Breast epithelium (tissue), 4 donors: Measurements from ENCODE around the gene TRPV4. TPM values are rescaled to one million over a fixed set of nuclear protein-coding genes. Genes with fewer than 3 reads are reported as not detected.

Experiments used
- DNase-seq, 2 donors: peaks; one replicate each; pipeline ENCODE4 v3.0.0-alpha.2; 2019; ENCODE audit warnings: low spot score in 2 of 2
- H3K27ac ChIP-seq, 2 donors: fragments of 200-600 bp; sonication (generic) in 1 of 2; one replicate each; pipeline ENCODE4 v1.5.1; 2016 to 2019; ENCODE audit warnings: mild to moderate bottlenecking in 1 of 2
- H3K27me3 ChIP-seq, 2 donors: fragments of 200-600 bp; sonication (generic) in 1 of 2; one replicate each; pipeline versions ENCODE4 v1.5.1 to v1.6.0; 2017 to 2019; ENCODE audit warnings: control low read depth in 1 of 2, mild to moderate bottlenecking in 1 of 2
- H3K36me3 ChIP-seq: fragments of 200-600 bp; one replicate; pipeline ENCODE4 v1.5.1; 2019
- H3K4me1 ChIP-seq, 2 donors: fragments of 200-600 bp; sonication (generic); one replicate each; pipeline ENCODE4 v1.5.1; 2016 to 2019; ENCODE audit warnings: control low read depth in 1 of 2
- H3K4me3 ChIP-seq, 3 donors: fragments of 200-600 bp; sonication (generic); 1 replicate in 2 of 3; 2 replicates in 1 of 3; pipeline ENCODE4 v1.5.1; 2016 to 2019; ENCODE audit warnings: mild to moderate bottlenecking in 3 of 3, moderate library complexity in 2 of 3
- H3K9me3 ChIP-seq, 2 donors: fragments of 200-600 bp; sonication (generic) in 1 of 2; one replicate each; pipeline ENCODE4 v1.5.1; 2016 to 2019; ENCODE audit warnings: control low read depth in 1 of 2
- CTCF ChIP-seq, 3 donors: fragments of 450-650 bp; IDR thresholded peaks; one replicate each; pipeline ENCODE4 v1.5.1; 2016 to 2017; ENCODE audit warnings: antibody characterized with exemption in 3 of 3, mild to moderate bottlenecking in 3 of 3, moderate library complexity in 3 of 3
- POLR2A ChIP-seq: fragments of 450-650 bp; IDR thresholded peaks from one replicate; pipeline ENCODE4 v1.6.1; 2016; ENCODE audit warnings: antibody characterized with exemption, mild to moderate bottlenecking, moderate library complexity
- POLR2AphosphoS5 ChIP-seq, 3 donors: sonication (generic); formaldehyde crosslinking; IDR thresholded peaks; one replicate each; pipeline ENCODE4 v1.6.1; 2017; ENCODE audit warnings: antibody characterized with exemption in 3 of 3
- intact Hi-C: fragments of 100-400 bp; cut with DNase I; formaldehyde crosslinking; loops from one replicate; pipeline ENCODE4 v1.15.1; 2023; ENCODE audit warnings: low total_unique reads
- total RNA-seq, 3 donors: library from RNA; depleted of rRNA; stranded (reverse); fragments of >200 nt; gene quantifications; one replicate each; pipeline ENCODE4 v1.1.0, GENCODE V29; 2016

TRPV4 gene
- total RNA-seq, 3 donors from 2014 or later: 0.64 to 6.4 (median 2.0) TPM

- intact Hi-C loops: no loop called here
- no peaks in the 10 kb centered on the region for H3K9me3 ChIP-seq
- H3K36me3 ChIP-seq: no peaks in the 10 kb centered on the region
- no peak for TF ChIP-seq CTCF (IDR thresholded peaks at IDR 0.05)
- no peak for TF ChIP-seq POLR2A
- no peak for TF ChIP-seq POLR2AphosphoS5 (IDR thresholded peaks at IDR 0.05)
- no peaks in the 10 kb centered on the region for H3K4me1 ChIP-seq
- no peaks in the 10 kb centered on the region for H3K27me3 ChIP-seq
- no peak overlapping the region for H3K4me3 ChIP-seq
- no peak for DNase-seq
- H3K27ac ChIP-seq: no peak overlapping the region
Measured at GRCh38 chr12:109741970-109742703, 91.1 kb downstream of the TRPV4 start.

- Histone ChIP-seq H3K27ac (no peak overlapping the region), H3K4me3 (no peak overlapping the region), H3K27me3 (no peaks in the 10 kb centered on the region), H3K4me1 (no peaks in the 10 kb centered on the region), H3K9me3 (no peaks in the 10 kb centered on the region), H3K36me3 (no peaks in the 10 kb centered on the region)
- intact Hi-C loops: no loop called here
- peak in 1 of 2 donors; percentile 27 for DNase-seq
- TF ChIP-seq POLR2AphosphoS5 (IDR thresholded peaks at IDR 0.05): no peak
- TF ChIP-seq POLR2A: no peak
- TF ChIP-seq CTCF (IDR thresholded peaks at IDR 0.05): no peak
Measured at GRCh38 chr12:109741286-109741969, 91.8 kb downstream of the TRPV4 start.

GRCh38 chr12:109740694-109741245, 92.4 kb downstream of the TRPV4 start:
- Histone ChIP-seq H3K9me3 (no peaks in the 10 kb centered on the region), H3K4me1 (no peaks in the 10 kb centered on the region), H3K4me3 (no peak overlapping the region), H3K36me3 (no peaks in the 10 kb centered on the region), H3K27ac (no peak overlapping the region), H3K27me3 (no peaks in the 10 kb centered on the region)
- DNase-seq: peak in 1 of 2 donors; percentile 25
- intact Hi-C loops: no loop called here
- no peak for TF ChIP-seq CTCF (IDR thresholded peaks at IDR 0.05)
- no peak for TF ChIP-seq POLR2A
- no peak for TF ChIP-seq POLR2AphosphoS5 (IDR thresholded peaks at IDR 0.05)

GRCh38 chr12:109739747-109740693, 93.2 kb downstream of the TRPV4 start:
- H3K27ac ChIP-seq: no peak overlapping the region
- intact Hi-C loops: no loop called here
- H3K4me1 ChIP-seq: no peaks in the 10 kb centered on the region
- H3K27me3 ChIP-seq: no peaks in the 10 kb centered on the region
- H3K4me3 ChIP-seq: no peak overlapping the region
- no peaks in the 10 kb centered on the region for H3K9me3 ChIP-seq
- no peaks in the 10 kb centered on the region for H3K36me3 ChIP-seq
- peak in 1 of 2 donors; percentile 27 for DNase-seq
- TF ChIP-seq POLR2AphosphoS5 (IDR thresholded peaks at IDR 0.05) (no peak), POLR2A (no peak), CTCF (IDR thresholded peaks at IDR 0.05) (no peak)
